Measurements from ENCODE around the gene CLEC3B.

CLEC3B gene

GRCh38 chr3:44993471-44994205 lies 32.5 kb upstream of the CLEC3B start:
- Histone ChIP-seq H3K4me1 (ENCODE audit: insufficient read depth, low read length, severe bottlenecking) (no peaks in the 10 kb centered on the region), H3K9ac (ENCODE audit: low read length) (no peak overlapping the region), H3K27me3 (ENCODE audit: insufficient read depth, low read length) (no peaks in the 10 kb centered on the region), H3K4me3 (ENCODE audit: low read depth, low read length, poor library complexity, severe bottlenecking) (no peak overlapping the region), H3K27ac (ENCODE audit: low read depth, low read length, poor library complexity, severe bottlenecking) (no peak overlapping the region), H3K9me3 (ENCODE audit: low read length) (no peaks in the 10 kb centered on the region), H3F3A (ENCODE audit: insufficient read depth, low read length) (no peaks in the 10 kb centered on the region), H3K9me2 (ENCODE audit: low read depth, low read length) (no peaks in the 10 kb centered on the region), H3K4me2 (ENCODE audit: low read length) (no peak overlapping the region), H4K20me1 (ENCODE audit: insufficient read depth, low read length) (no peaks in the 10 kb centered on the region), H3K36me3 (ENCODE audit: insufficient read depth, low read length) (peaks cover 91% of the 10 kb centered on the region), H2AFZ (ENCODE audit: low read length) (no peak overlapping the region), H3K79me2 (ENCODE audit: insufficient read depth, low read length) (0 out of 2 replicates have a peak, but pooled peaks cover 3% of the 10 kb centered on the region)
- TF ChIP-seq CTCF (IDR thresholded peaks at IDR 0.05; ENCODE audit: low read length) (no peak), EZH2 (IDR thresholded peaks at IDR 0.05; ENCODE audit: borderline replicate concordance, low read length) (no peak)

DNA sequence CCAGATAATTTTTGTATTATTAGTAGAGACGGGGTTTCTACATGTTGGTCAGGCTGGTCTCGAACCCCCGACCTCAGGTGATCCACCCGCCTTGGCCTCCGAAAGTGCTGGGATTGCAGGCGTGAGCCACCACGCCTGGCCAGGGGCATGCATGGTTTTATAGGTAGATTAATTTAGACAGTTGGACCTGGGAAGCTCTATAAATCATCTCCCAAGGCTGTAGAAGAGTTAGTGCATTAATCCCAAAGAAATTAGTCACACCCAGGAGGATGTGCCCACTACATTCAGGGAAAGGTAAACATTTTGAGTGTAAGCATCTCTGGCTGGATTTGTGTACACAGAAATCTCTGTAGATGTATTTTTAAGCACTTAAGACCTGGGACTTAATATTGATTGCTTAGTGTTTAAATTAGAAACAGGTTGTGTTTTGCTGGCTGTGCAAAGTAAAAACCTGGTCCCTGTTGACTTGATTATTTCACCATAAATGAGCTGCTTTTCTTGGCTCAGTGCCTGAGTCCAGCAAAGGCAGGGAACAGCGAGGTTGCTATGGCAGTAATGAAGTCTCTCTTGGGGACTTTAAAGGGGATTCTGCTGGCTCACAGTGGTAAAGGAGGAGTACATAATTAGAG lies 30.8 kb upstream of the CLEC3B start:
- Histone ChIP-seq H3K4me3 (ENCODE audit: low read depth, low read length, poor library complexity, severe bottlenecking) (no peak overlapping the region), H2AFZ (ENCODE audit: low read length) (no peak overlapping the region), H3K4me2 (ENCODE audit: low read length) (no peak overlapping the region), H3K27me3 (ENCODE audit: insufficient read depth, low read length) (no peaks in the 10 kb centered on the region), H3K27ac (ENCODE audit: low read depth, low read length, poor library complexity, severe bottlenecking) (no peak overlapping the region), H3K9me2 (ENCODE audit: low read depth, low read length) (no peaks in the 10 kb centered on the region), H3K4me1 (ENCODE audit: insufficient read depth, low read length, severe bottlenecking) (no peaks in the 10 kb centered on the region), H3K9me3 (ENCODE audit: low read length) (no peaks in the 10 kb centered on the region), H4K20me1 (ENCODE audit: insufficient read depth, low read length) (no peaks in the 10 kb centered on the region), H3F3A (ENCODE audit: insufficient read depth, low read length) (no peaks in the 10 kb centered on the region), H3K36me3 (ENCODE audit: insufficient read depth, low read length) (peaks cover 93% of the 10 kb centered on the region), H3K79me2 (ENCODE audit: insufficient read depth, low read length) (no peaks in the 10 kb centered on the region), H3K9ac (ENCODE audit: low read length) (no peak overlapping the region)
- TF ChIP-seq EZH2 (IDR thresholded peaks at IDR 0.05; ENCODE audit: borderline replicate concordance, low read length) (no peak), CTCF (IDR thresholded peaks at IDR 0.05; ENCODE audit: low read length) (no peak)

GRCh38 chr3:44996556-44996969 lies 29.5 kb upstream of the CLEC3B start:
- Histone ChIP-seq H4K20me1 (ENCODE audit: insufficient read depth, low read length) (no peaks in the 10 kb centered on the region), H3K9me3 (ENCODE audit: low read length) (no peaks in the 10 kb centered on the region), H3K36me3 (ENCODE audit: insufficient read depth, low read length) (peaks cover 93% of the 10 kb centered on the region), H3K9me2 (ENCODE audit: low read depth, low read length) (no peaks in the 10 kb centered on the region), H3K4me2 (ENCODE audit: low read length) (no peak overlapping the region), H3F3A (ENCODE audit: insufficient read depth, low read length) (no peaks in the 10 kb centered on the region), H2AFZ (ENCODE audit: low read length) (no peak overlapping the region), H3K4me1 (ENCODE audit: insufficient read depth, low read length, severe bottlenecking) (no peaks in the 10 kb centered on the region), H3K9ac (ENCODE audit: low read length) (no peak overlapping the region), H3K79me2 (ENCODE audit: insufficient read depth, low read length) (no peaks in the 10 kb centered on the region), H3K27ac (ENCODE audit: low read depth, low read length, poor library complexity, severe bottlenecking) (no peak overlapping the region), H3K27me3 (ENCODE audit: insufficient read depth, low read length) (no peaks in the 10 kb centered on the region), H3K4me3 (ENCODE audit: low read depth, low read length, poor library complexity, severe bottlenecking) (no peak overlapping the region)
- TF ChIP-seq EZH2 (IDR thresholded peaks at IDR 0.05; ENCODE audit: borderline replicate concordance, low read length) (no peak), CTCF (IDR thresholded peaks at IDR 0.05; ENCODE audit: low read length) (no peak)
